Activated T-helper 9 cell treated with anti-CD3 and anti-CD28 coated beads, Interleukin-2, amount 50 U/mL, for 16 hours (primary cell): ENCODE results near the gene HVCN1.
A peak's percentile ranks its signal among the peaks of the same experiment; 100 is the strongest.

ENCODE experiments used
- DNase-seq: peaks from one replicate; pipeline ENCODE4 v3.0.0-alpha.2; 2020; ENCODE audit warnings: low read depth

HVCN1 gene

GRCh38 chr12:110699591-110700445 lies 10.9 kb upstream of the HVCN1 start:
- DNase-seq = no peak

GRCh38 chr12:110698171-110698902 lies 9.4 kb upstream of the HVCN1 start:
- peak; percentile 51 for DNase-seq

GRCh38 chr12:110697236-110697635 lies 8.3 kb upstream of the HVCN1 start:
- no peak for DNase-seq

GRCh38 chr12:110696283-110696682 lies 7.4 kb upstream of the HVCN1 start:
- DNase-seq = no peak

- DNase-seq = no peak
Observed at GRCh38 chr12:110694330-110694901, 5.5 kb upstream of the HVCN1 start.

- DNase-seq = no peak
Observed at GRCh38 chr12:110693731-110694130, 4.8 kb upstream of the HVCN1 start.

GRCh38 chr12:110690127-110690430 lies 1.2 kb upstream of the HVCN1 start:
- no peak for DNase-seq

- DNase-seq = peak; percentile 19
Observed at GRCh38 chr12:110689281-110690126, 589 bp upstream of the HVCN1 start.

- DNase-seq = no peak
Observed at GRCh38 chr12:110687396-110688169, 1.3 kb downstream of the HVCN1 start.

- DNase-seq = no peak
Observed at GRCh38 chr12:110686294-110686903, 2.5 kb downstream of the HVCN1 start.

- DNase-seq = no peak
Observed at GRCh38 chr12:110684312-110684836, 4.5 kb downstream of the HVCN1 start.

- DNase-seq = no peak
Observed at GRCh38 chr12:110683888-110684287, 5.0 kb downstream of the HVCN1 start.

- DNase-seq = no peak
Observed at GRCh38 chr12:110680032-110680431, 8.9 kb downstream of the HVCN1 start.

- no peak for DNase-seq
Observed at GRCh38 chr12:110679201-110679600, 9.7 kb downstream of the HVCN1 start.

- DNase-seq = no peak
Observed at GRCh38 chr12:110677982-110678381, 10.9 kb downstream of the HVCN1 start.

- DNase-seq = no peak
Observed at GRCh38 chr12:110677206-110677911, 11.6 kb downstream of the HVCN1 start.

- no peak for DNase-seq
Observed at GRCh38 chr12:110676171-110676570, 12.7 kb downstream of the HVCN1 start.

- no peak for DNase-seq
Observed at GRCh38 chr12:110670161-110670701, 18.7 kb downstream of the HVCN1 start.

GRCh38 chr12:110669193-110669502 lies 19.8 kb downstream of the HVCN1 start:
- DNase-seq = no peak
